ENCODE results near the gene PKMYT1.

- TF ChIP-seq CTCF (IDR thresholded peaks at IDR 0.05; ENCODE audit: poor library complexity) (no peak), EZH2phosphoT487 (IDR thresholded peaks at IDR 0.05; ENCODE audit: low read depth, severe bottlenecking, unreplicated experiment) (no peak)
Measured at GRCh38 chr16:2946649-2947048, 33.6 kb downstream of the PKMYT1 start.

Data from hepatocyte (in vitro differentiated cells).